H9 (cell line): ENCODE results near the gene KNG1. TPM values are rescaled to one million over a fixed set of nuclear protein-coding genes. Genes with fewer than 3 reads are reported as not detected.

ENCODE experiments used
- DNase-seq: peaks from one replicate; pipeline ENCODE4 v3.0.0-alpha.2; 2017
- H2AFZ ChIP-seq: one replicate; pipeline ENCODE4 v1.6.1; 2013; ENCODE audit warnings: mild to moderate bottlenecking, low read length, control low read depth, moderate library complexity
- H2AK5ac ChIP-seq: 2 replicates; pipeline ENCODE4 v1.6.1; 2013; ENCODE audit warnings: low read length, control low read depth, mixed read lengths; ENCODE audit not compliant: insufficient read length
- H2BK120ac ChIP-seq: one replicate; pipeline ENCODE4 v1.6.1; 2013; ENCODE audit warnings: low read depth, mild to moderate bottlenecking, low read length, control low read depth, inconsistent platforms; ENCODE audit not compliant: poor library complexity, severe bottlenecking
- H2BK12ac ChIP-seq: 2 replicates; pipeline ENCODE4 v1.6.1; 2013; ENCODE audit warnings: low read length, control low read depth, mixed read lengths, low read depth; ENCODE audit not compliant: insufficient read length
- H2BK15ac ChIP-seq: 2 replicates; pipeline ENCODE4 v1.6.1; 2013; ENCODE audit warnings: low read depth, low read length, control low read depth
- H2BK20ac ChIP-seq: one replicate; pipeline ENCODE4 v1.6.1; 2013; ENCODE audit warnings: low read depth, mild to moderate bottlenecking, low read length, control low read depth, inconsistent platforms; ENCODE audit not compliant: poor library complexity, severe bottlenecking
- H2BK5ac ChIP-seq: 2 replicates; pipeline ENCODE4 v1.6.1; 2013; ENCODE audit warnings: low read length, control low read depth, mixed read lengths; ENCODE audit not compliant: insufficient read length
- H3K14ac ChIP-seq: 2 replicates; pipeline ENCODE4 v1.6.1; 2013; ENCODE audit warnings: low read length, control low read depth; ENCODE audit not compliant: insufficient read depth
- H3K18ac ChIP-seq: 2 replicates; pipeline ENCODE4 v1.6.1; 2013; ENCODE audit warnings: low read depth, mild to moderate bottlenecking, mixed read lengths, low read length, control low read depth; ENCODE audit not compliant: insufficient read length
- H3K23ac ChIP-seq: 2 replicates; pipeline ENCODE4 v1.6.1; 2013; ENCODE audit warnings: low read length, control low read depth, mixed read lengths, low read depth; ENCODE audit not compliant: insufficient read length
- H3K23me2 ChIP-seq: 2 replicates; pipeline ENCODE4 v1.6.1; 2013; ENCODE audit warnings: low read depth, mild to moderate bottlenecking, mixed read lengths, low read length, control low read depth; ENCODE audit not compliant: insufficient read length, poor library complexity, severe bottlenecking
- H3K27ac ChIP-seq: 2 replicates; pipeline ENCODE4 v1.5.1; 2013; ENCODE audit warnings: low read length, control low read depth, mixed read lengths, low read depth; ENCODE audit not compliant: insufficient read length
- H3K27me3 ChIP-seq: 2 replicates; pipeline ENCODE4 v1.6.1; 2013; ENCODE audit warnings: low read length, control low read depth, inconsistent platforms; ENCODE audit not compliant: insufficient read depth
- H3K4ac ChIP-seq: 2 replicates; pipeline ENCODE4 v1.6.1; 2013; ENCODE audit warnings: low read depth, mild to moderate bottlenecking, control low read depth, inconsistent platforms, low read length, moderate library complexity
- H3K4me1 ChIP-seq: 2 replicates; pipeline ENCODE4 v1.6.1; 2013; ENCODE audit warnings: low read length, control low read depth, inconsistent platforms; ENCODE audit not compliant: insufficient read depth
- H3K4me2 ChIP-seq: 2 replicates; pipeline ENCODE4 v1.6.1; 2013; ENCODE audit warnings: low read length, control low read depth, mixed read lengths; ENCODE audit not compliant: insufficient read length, insufficient read depth
- H3K56ac ChIP-seq: 2 replicates; pipeline ENCODE4 v1.6.1; 2013; ENCODE audit warnings: low read depth, mild to moderate bottlenecking, mixed read lengths, low read length, control low read depth; ENCODE audit not compliant: insufficient read length
- H3K79me1 ChIP-seq: 2 replicates; pipeline ENCODE4 v1.6.1; 2013; ENCODE audit warnings: low read depth, mild to moderate bottlenecking, moderate library complexity, low read length, control low read depth, inconsistent platforms; ENCODE audit not compliant: insufficient read depth, poor library complexity, severe bottlenecking
- H3K79me2 ChIP-seq: 2 replicates; pipeline ENCODE4 v1.6.1; 2013; ENCODE audit warnings: low read length, control low read depth, inconsistent platforms; ENCODE audit not compliant: insufficient read depth
- H3K9ac ChIP-seq: 2 replicates; pipeline ENCODE4 v1.6.1; 2013; ENCODE audit warnings: low read length, control low read depth, mixed read lengths; ENCODE audit not compliant: insufficient read length; ENCODE audit errors: extremely low read depth
- H3K9me3 ChIP-seq: one replicate; pipeline ENCODE4 v1.6.1; 2013; ENCODE audit warnings: low read depth, low read length, inconsistent platforms; ENCODE audit not compliant: control insufficient read depth
- H3T11ph ChIP-seq: one replicate; pipeline ENCODE4 v1.6.1; 2013; ENCODE audit warnings: mild to moderate bottlenecking, low read length, control low read depth, inconsistent platforms
- H4K20me1 ChIP-seq: one replicate; pipeline ENCODE4 v1.6.1; 2013; ENCODE audit not compliant: control insufficient read depth, insufficient read length, insufficient read depth
- H4K5ac ChIP-seq: 2 replicates; pipeline ENCODE4 v1.6.1; 2013; ENCODE audit warnings: low read depth, mild to moderate bottlenecking, mixed read lengths, low read length, control low read depth; ENCODE audit not compliant: insufficient read length
- H4K8ac ChIP-seq: replicated peaks from 2 replicates; pipeline ENCODE4 v1.6.1; 2013; ENCODE audit warnings: low read length, control low read depth, mixed read lengths, low read depth; ENCODE audit not compliant: insufficient read length
- H4K91ac ChIP-seq: 2 replicates; pipeline ENCODE4 v1.6.1; 2013; ENCODE audit warnings: low read depth, mild to moderate bottlenecking, moderate library complexity, mixed read lengths, low read length, control low read depth; ENCODE audit not compliant: insufficient read length
- H3K27ac Mint-ChIP-seq, 3 experiments: 2 replicates in 2 of 3; 3 replicates in 1 of 3; pipeline ENCODE4 v1.8.0; 2020 to 2021; ENCODE audit warnings: mixed read lengths in 3 of 3, mild to moderate bottlenecking in 1 of 3, moderate library complexity in 1 of 3
- H3K27me3 Mint-ChIP-seq: 2 replicates; pipeline ENCODE4 v1.8.0; 2021; ENCODE audit warnings: low read depth, mild to moderate bottlenecking, moderate library complexity, mixed read lengths
- H3K36me3 Mint-ChIP-seq, 3 experiments: 2 replicates in 2 of 3; 3 replicates in 1 of 3; pipeline ENCODE4 v1.8.0; 2020 to 2021; ENCODE audit warnings: low read depth in 3 of 3, mixed read lengths in 3 of 3; ENCODE audit not compliant: insufficient read depth in 1 of 3
- H3K4me1 Mint-ChIP-seq, 2 experiments: 2 replicates each; pipeline ENCODE4 v1.8.0; 2020; ENCODE audit warnings: mixed read lengths in 2 of 2
- H3K4me3 Mint-ChIP-seq, 2 experiments: 2 replicates in 1 of 2; 3 replicates in 1 of 2; pipeline ENCODE4 v1.8.0; 2020 to 2021; ENCODE audit warnings: mild to moderate bottlenecking in 2 of 2, mixed read lengths in 2 of 2, moderate library complexity in 1 of 2
- H3K9me3 Mint-ChIP-seq, 2 experiments: 2 replicates in 1 of 2; 3 replicates in 1 of 2; pipeline ENCODE4 v1.8.0; 2020; ENCODE audit warnings: mild to moderate bottlenecking in 2 of 2, mixed read lengths in 2 of 2, moderate library complexity in 1 of 2
- CTCF ChIP-seq: fragments of 200-600 bp; sonication (generic); conservative IDR thresholded peaks from 3 replicates; pipeline ENCODE4 v1.8.0; 2021; ENCODE audit warnings: antibody characterized with exemption, mild to moderate bottlenecking
- WGBS: extraction: QIAGEN DNeasy Blood & Tissue Kit; methylation state at CpG from one replicate; pipeline ENCODE4 v1.1.7; 2013; ENCODE audit warnings: missing lambda C conversion rate, low lambda C conversion rate, mixed read lengths; ENCODE audit not compliant: insufficient read length; ENCODE audit errors: extremely low coverage; 5-methylcytosine and 5-hydroxymethylcytosine counted together
- total RNA-seq: library from RNA; stranded (reverse); gene quantifications from 2 replicates; pipeline ENCODE4 v1.2.1, GENCODE V29; 2021

KNG1 gene
- total RNA-seq, 1 experiment from 2014 or later, result not detected

GRCh38 chr3:186789554-186790260 is 72.5 kb downstream of the KNG1 start:
- Histone ChIP-seq H3T11ph (no peak overlapping the region), H3K9ac (no peak overlapping the region), H2BK20ac (no peak overlapping the region), H3K4ac (no peak overlapping the region), H3K79me1 (no peaks in the 10 kb centered on the region), H3K56ac (no peak overlapping the region), H2BK15ac (no peak overlapping the region), H2BK12ac (no peak overlapping the region), H4K5ac (no peak overlapping the region), H4K20me1 (no peaks in the 10 kb centered on the region), H4K91ac (no peak overlapping the region), H4K8ac (no peak overlapping the region), H3K4me2 (no peak overlapping the region), H3K27ac (no peak overlapping the region), H3K23me2 (peaks cover 6% of the 10 kb centered on the region), H2AK5ac (no peak overlapping the region), H3K23ac (no peak overlapping the region), H2BK120ac (no peak overlapping the region), H3K14ac (no peak overlapping the region), H3K9me3 (no peaks in the 10 kb centered on the region), H3K4me1 (no peaks in the 10 kb centered on the region), H3K18ac (no peak overlapping the region), H2BK5ac (no peak overlapping the region), H2AFZ (no peak overlapping the region), H3K27me3 (no peaks in the 10 kb centered on the region), H3K79me2 (peaks cover 8% of the 10 kb centered on the region; the same call in 1 of the 2 replicates)
- Mint-ChIP-seq H3K4me3 (no peak overlapping the region), H3K4me1 (peaks cover 11 to 21% of the 10 kb centered on the region in 2 experiments), H3K9me3 (peaks cover 0 to 1% of the 10 kb centered on the region in 2 experiments; a peak in 2 of 5 replicates), H3K27me3 (no peaks in the 10 kb centered on the region), H3K36me3 (peaks cover 65 to 94% (median 82%) of the 10 kb centered on the region in 3 experiments), H3K27ac (peak overlapping the region in 1 of 3 experiments; percentile 91; a peak in 2 of 7 replicates)
- WGBS, result no CpG with 5 or more reads among the region's 4 CpGs
- no peak for DNase-seq
- no peak for TF ChIP-seq CTCF
